ENCODE measurements around the gene ADRM1.

ADRM1 gene

GRCh38 chr20:62314711-62315302 is 12.0 kb downstream of the ADRM1 start:
- TF ChIP-seq ESRRG (CRISPR knock-in tag; IDR thresholded peaks at IDR 0.05), result no peak
- no peak for TF ChIP-seq ARNTL (CRISPR knock-in tag; IDR thresholded peaks at IDR 0.05; ENCODE audit: borderline replicate concordance, low read depth)
- TF ChIP-seq ZNF70 (CRISPR knock-in tag; IDR thresholded peaks at IDR 0.05), result no peak
- TF ChIP-seq SNAI2 (CRISPR knock-in tag; IDR thresholded peaks at IDR 0.05), result no peak
- no peak for TF ChIP-seq TSHZ2 (CRISPR knock-in tag; IDR thresholded peaks at IDR 0.05)
- no peak for TF ChIP-seq ISL1 (CRISPR knock-in tag; IDR thresholded peaks at IDR 0.05)
- TF ChIP-seq GLIS3 (CRISPR knock-in tag; IDR thresholded peaks at IDR 0.05), result no peak
- TF ChIP-seq ZNF8 (CRISPR knock-in tag; IDR thresholded peaks at IDR 0.05), result no peak
- no peak for TF ChIP-seq PATZ1 (CRISPR knock-in tag; IDR thresholded peaks at IDR 0.05; ENCODE audit: borderline replicate concordance)
- TF ChIP-seq RARB (CRISPR knock-in tag; IDR thresholded peaks at IDR 0.05), result no peak
- no peak for TF ChIP-seq ZNF565 (CRISPR knock-in tag; conservative IDR thresholded peaks at IDR 0.05; ENCODE audit: low read depth)
- TF ChIP-seq ZC3H10 (CRISPR knock-in tag; IDR thresholded peaks at IDR 0.05), result no peak
- TF ChIP-seq TCF4 (CRISPR knock-in tag; IDR thresholded peaks at IDR 0.05; ENCODE audit: borderline replicate concordance), result no peak
- no peak for TF ChIP-seq CSRNP3 (CRISPR knock-in tag; IDR thresholded peaks at IDR 0.05)
- TF ChIP-seq TOX (CRISPR knock-in tag; IDR thresholded peaks at IDR 0.05; ENCODE audit: borderline replicate concordance), result no peak
- ATAC-seq, result no peak

GRCh38 chr20:62315773-62316172 is 13.0 kb downstream of the ADRM1 start:
- ATAC-seq, result no peak
- TF ChIP-seq TSHZ2 (CRISPR knock-in tag; IDR thresholded peaks at IDR 0.05), result no peak

- no peak for TF ChIP-seq ESRRG (CRISPR knock-in tag; IDR thresholded peaks at IDR 0.05)
- TF ChIP-seq SNAI2 (CRISPR knock-in tag; IDR thresholded peaks at IDR 0.05), result no peak
- TF ChIP-seq ARNTL (CRISPR knock-in tag; IDR thresholded peaks at IDR 0.05; ENCODE audit: borderline replicate concordance, low read depth), result no peak
- no peak for TF ChIP-seq TOX (CRISPR knock-in tag; IDR thresholded peaks at IDR 0.05; ENCODE audit: borderline replicate concordance)
- no peak for TF ChIP-seq CSDC2 (CRISPR knock-in tag; IDR thresholded peaks at IDR 0.05)
- no peak for TF ChIP-seq POU6F1 (CRISPR knock-in tag; IDR thresholded peaks at IDR 0.05; ENCODE audit: borderline replicate concordance, low read depth)
- TF ChIP-seq CSRNP3 (CRISPR knock-in tag; IDR thresholded peaks at IDR 0.05), result no peak
- TF ChIP-seq GLIS3 (CRISPR knock-in tag; IDR thresholded peaks at IDR 0.05), result no peak
- ATAC-seq, result no peak
Observed at GRCh38 chr20:62316331-62317166, 13.8 kb downstream of the ADRM1 start.

Data from SK-N-SH treated with all-trans-retinoic acid at 6 μM for 48 hours (cell line).